DOHH2 (cell line): ENCODE results near the gene CNP.

Experiments used
- H3F3A ChIP-seq: fragments of 200-600 bp; sonication (generic), shearing (Covaris generic); 2 replicates; pipeline ENCODE4 v1.6.0; 2016; ENCODE audit warnings: antibody characterized with exemption, mild to moderate bottlenecking; ENCODE audit not compliant: control insufficient read depth, insufficient read depth
- H3K27ac ChIP-seq: fragments of 200-600 bp; sonication (generic); 2 replicates; pipeline ENCODE4 v1.5.1; 2014; ENCODE audit warnings: low read depth, mild to moderate bottlenecking, low read length, moderate library complexity
- H3K27me3 ChIP-seq: fragments of 200-600 bp; sonication (generic); 2 replicates; pipeline ENCODE4 v1.6.1; 2014; ENCODE audit warnings: mild to moderate bottlenecking, low read length, mixed read lengths; ENCODE audit not compliant: control insufficient read depth
- H3K36me3 ChIP-seq: fragments of 200-600 bp; sonication (generic); 2 replicates; pipeline ENCODE4 v1.6.1; 2014; ENCODE audit warnings: mild to moderate bottlenecking, low read length, moderate library complexity, mixed read lengths; ENCODE audit not compliant: control insufficient read depth
- H3K4me1 ChIP-seq: fragments of 200-600 bp; sonication (generic); 2 replicates; pipeline ENCODE4 v1.6.1; 2014; ENCODE audit warnings: mild to moderate bottlenecking, low read length, mixed read lengths; ENCODE audit not compliant: control insufficient read depth
- H3K4me2 ChIP-seq: fragments of 200-600 bp; sonication (generic); 2 replicates; pipeline ENCODE4 v1.6.0; 2014; ENCODE audit warnings: mild to moderate bottlenecking, low read length, moderate library complexity
- H3K4me3 ChIP-seq: fragments of 200-600 bp; sonication (generic); 2 replicates; pipeline ENCODE4 v1.5.1; 2014; ENCODE audit warnings: mild to moderate bottlenecking, low read length, mixed read lengths
- H3K79me2 ChIP-seq: fragments of 200-600 bp; sonication (generic); 2 replicates; pipeline ENCODE4 v1.6.1; 2014; ENCODE audit warnings: mild to moderate bottlenecking, low read length, mixed read lengths; ENCODE audit not compliant: control insufficient read depth
- H3K9me2 ChIP-seq: fragments of 200-600 bp; sonication (generic); replicated peaks from 2 replicates; pipeline ENCODE4 v1.6.1; 2014; ENCODE audit warnings: mild to moderate bottlenecking, low read length, mixed read lengths; ENCODE audit not compliant: control insufficient read depth
- H3K9me3 ChIP-seq: fragments of 200-600 bp; sonication (generic); 2 replicates; pipeline ENCODE4 v1.6.1; 2014; ENCODE audit warnings: antibody characterized with exemption, low read length, mixed read lengths; ENCODE audit not compliant: control insufficient read depth, insufficient read depth
- H4K20me1 ChIP-seq: fragments of 200-600 bp; sonication (generic); 2 replicates; pipeline ENCODE4 v1.6.0; 2014; ENCODE audit warnings: low read depth, mild to moderate bottlenecking, antibody characterized with exemption, low read length, moderate library complexity; ENCODE audit not compliant: control insufficient read depth, insufficient read depth
- CTCF ChIP-seq: fragments of 200-600 bp; sonication (generic); IDR thresholded peaks from one replicate; pipeline ENCODE4 v1.5.1; 2014; ENCODE audit warnings: antibody characterized with exemption, mild to moderate bottlenecking, low read depth, low read length; ENCODE audit not compliant: poor library complexity, severe bottlenecking
- EZH2phosphoT487 ChIP-seq: fragments of 200-600 bp; sonication (generic); IDR thresholded peaks from 2 replicates; pipeline ENCODE4 v1.6.1; 2017; ENCODE audit warnings: borderline replicate concordance, mild to moderate bottlenecking, antibody characterized with exemption, low read length, moderate library complexity, mixed read lengths

Gene CNP

GRCh38 chr17:41959030-41959335 lies 7.6 kb upstream of the CNP start:
- H3K4me1 ChIP-seq, result peaks cover 12% of the 10 kb centered on the region
- no peaks in the 10 kb centered on the region for H4K20me1 ChIP-seq
- H3K4me2 ChIP-seq, result no peak overlapping the region
- H3K9me3 ChIP-seq, result no peaks in the 10 kb centered on the region
- H3K27ac ChIP-seq, result no peak overlapping the region
- no peaks in the 10 kb centered on the region for H3K36me3 ChIP-seq
- H3K4me3 ChIP-seq, result no peak overlapping the region
- H3K9me2 ChIP-seq, result no peaks in the 10 kb centered on the region
- H3K27me3 ChIP-seq, result no peaks in the 10 kb centered on the region
- H3F3A ChIP-seq, result no peaks in the 10 kb centered on the region
- TF ChIP-seq CTCF (no peak), EZH2phosphoT487 (no peak)
- no peaks in the 10 kb centered on the region for H3K79me2 ChIP-seq

GRCh38 chr17:41959336-41960095 lies 7.1 kb upstream of the CNP start:
- Histone ChIP-seq H3K9me3 (no peaks in the 10 kb centered on the region), H3K4me2 (no peak overlapping the region), H3K79me2 (no peaks in the 10 kb centered on the region), H3K27me3 (no peaks in the 10 kb centered on the region), H3K4me3 (no peak overlapping the region), H4K20me1 (no peaks in the 10 kb centered on the region), H3K36me3 (no peaks in the 10 kb centered on the region), H3K27ac (no peak overlapping the region), H3F3A (0 out of 2 replicates have a peak, but pooled peaks cover 3% of the 10 kb centered on the region), H3K4me1 (peaks cover 12% of the 10 kb centered on the region), H3K9me2 (no peaks in the 10 kb centered on the region)
- peak; percentile 53 for TF ChIP-seq CTCF
- TF ChIP-seq EZH2phosphoT487, result no peak

- no peaks in the 10 kb centered on the region for H3K36me3 ChIP-seq
- H3K4me2 ChIP-seq, result no peak overlapping the region
- peaks cover 22% of the 10 kb centered on the region for H3K4me1 ChIP-seq
- no peak overlapping the region for H3K4me3 ChIP-seq
- no peaks in the 10 kb centered on the region for H3K27me3 ChIP-seq
- H3K9me2 ChIP-seq, result no peaks in the 10 kb centered on the region
- no peaks in the 10 kb centered on the region for H4K20me1 ChIP-seq
- peaks cover 5% of the 10 kb centered on the region for H3K79me2 ChIP-seq
- no peak overlapping the region for H3K27ac ChIP-seq
- H3F3A ChIP-seq, result peaks cover 13% of the 10 kb centered on the region
- TF ChIP-seq CTCF, result no peak
- no peak for TF ChIP-seq EZH2phosphoT487
- H3K9me3 ChIP-seq, result no peaks in the 10 kb centered on the region
Measured at GRCh38 chr17:41962111-41962510, 4.5 kb upstream of the CNP start.
